ENCODE measurements around the gene ST14. TPM values are rescaled to one million over a fixed set of nuclear protein-coding genes. Genes with fewer than 3 reads are reported as not detected.

Gene ST14
- total and polyA plus RNA-seq, 2 donors (not counting 3 experiments of a cell fraction or from before 2014, with no cell fraction given): 0.08 TPM; not detected in 1

DNA sequence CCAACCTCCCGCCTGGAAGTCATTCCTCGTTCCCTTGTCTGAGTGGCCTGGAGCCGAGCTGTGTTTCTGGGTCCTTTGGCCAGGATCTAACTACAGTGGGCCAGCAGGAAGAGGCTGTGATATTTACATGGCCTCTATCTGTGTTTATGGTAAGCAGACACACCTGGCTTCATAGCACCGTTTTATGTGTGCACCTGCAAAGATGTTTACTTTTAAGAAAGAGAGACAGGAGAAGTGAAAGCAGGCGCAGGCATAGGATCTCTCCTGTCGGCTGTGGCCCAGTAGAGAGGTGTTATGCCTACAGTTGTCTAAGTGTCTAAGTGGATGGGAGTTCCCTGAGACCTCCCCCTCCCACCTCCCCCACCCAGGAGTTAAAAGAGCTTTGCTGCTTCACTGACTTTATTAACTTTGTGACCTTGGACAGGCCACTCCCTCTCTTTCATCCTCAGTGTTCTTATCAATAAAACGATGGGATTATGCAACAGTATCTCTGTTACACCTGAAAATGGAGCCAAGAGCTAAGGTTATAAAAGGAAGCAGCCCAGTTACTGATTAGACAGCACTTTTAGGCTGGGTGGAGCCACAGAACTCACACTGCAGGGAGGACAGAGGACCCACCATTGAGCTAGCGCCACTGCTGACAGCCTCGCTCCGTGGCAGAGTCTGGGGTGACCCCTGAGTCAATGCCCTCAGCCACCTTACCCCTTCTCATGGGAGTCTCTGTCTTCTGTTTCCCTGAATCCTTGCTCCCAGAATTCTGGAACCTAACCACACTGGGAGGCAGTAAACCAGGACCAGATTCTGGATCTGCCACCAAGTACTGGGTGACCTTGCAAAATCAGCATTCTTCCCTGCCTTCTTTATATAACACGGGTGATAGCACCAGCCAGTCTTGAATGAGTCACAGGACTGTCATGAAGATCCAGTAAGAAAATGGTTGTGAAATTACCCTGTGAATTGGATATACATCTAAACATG is 22.0 kb downstream of the ST14 start:
- Histone ChIP-seq H3K79me2 (ENCODE audit: control insufficient read depth, insufficient read depth, low read length) (no peaks in the 10 kb centered on the region), H3K9me1 (replicated peaks; ENCODE audit: control insufficient read depth, extremely low read depth, insufficient read depth, low read length) (no peaks in the 10 kb centered on the region), H3K4me3 (replicated peaks in 1 of 3; ENCODE audit: insufficient read depth in 1 of 3, low read depth in 1 of 3, low read length in 3 of 3) (no peak overlapping the region), H3K27ac (ENCODE audit: insufficient read depth, low read depth, low read length) (no peak overlapping the region), H3K9me3 (replicated peaks; ENCODE audit: control insufficient read depth, insufficient read depth, low read length) (no peaks in the 10 kb centered on the region), H3K27me3 (ENCODE audit: control insufficient read depth in 2 of 2, insufficient read depth in 2 of 2, low read length in 2 of 2) (no peaks in the 10 kb centered on the region), H2AFZ (ENCODE audit: low read depth, low read length) (no peak overlapping the region), H3K36me3 (ENCODE audit: control insufficient read depth in 2 of 2, extremely low read depth in 1 of 2, insufficient read depth in 2 of 2, low read length in 2 of 2) (no peaks in the 10 kb centered on the region), H3K4me1 (ENCODE audit: control insufficient read depth, extremely low read depth, insufficient read depth, low read length) (no peaks in the 10 kb centered on the region), H3K4me2 (ENCODE audit: insufficient read depth, low read length) (no peak overlapping the region), H3K9ac (replicated peaks; ENCODE audit: extremely low read depth, insufficient read depth, low read length) (no peak overlapping the region), H4K20me1 (replicated peaks; ENCODE audit: control insufficient read depth, extremely low read depth, insufficient read depth, low read length) (no peaks in the 10 kb centered on the region)
- no peak for DNase-seq (ENCODE audit: low read depth, low spot score)
- intact Hi-C loops (cut with micrococcal nuclease) (no loop called here), dilution Hi-C loops (cut with MboI; ENCODE audit: extremely low pct_ligation_motif_present, low sequenced_read_pairs) (no loop called here)
- ChIA-PET POLR2A (no interaction called here), CTCF (interaction anchor here (0.9 to 1.5 kb wide), 2 partner anchors 11 to 31 kb away, joined by 3 to 4 read pairs; no protein-coding TSS in a partner anchor)
- FAIRE-seq: no peak
- no TSS peak for BruUV-seq (replicated peaks)
- TF ChIP-seq, protein P1, sequence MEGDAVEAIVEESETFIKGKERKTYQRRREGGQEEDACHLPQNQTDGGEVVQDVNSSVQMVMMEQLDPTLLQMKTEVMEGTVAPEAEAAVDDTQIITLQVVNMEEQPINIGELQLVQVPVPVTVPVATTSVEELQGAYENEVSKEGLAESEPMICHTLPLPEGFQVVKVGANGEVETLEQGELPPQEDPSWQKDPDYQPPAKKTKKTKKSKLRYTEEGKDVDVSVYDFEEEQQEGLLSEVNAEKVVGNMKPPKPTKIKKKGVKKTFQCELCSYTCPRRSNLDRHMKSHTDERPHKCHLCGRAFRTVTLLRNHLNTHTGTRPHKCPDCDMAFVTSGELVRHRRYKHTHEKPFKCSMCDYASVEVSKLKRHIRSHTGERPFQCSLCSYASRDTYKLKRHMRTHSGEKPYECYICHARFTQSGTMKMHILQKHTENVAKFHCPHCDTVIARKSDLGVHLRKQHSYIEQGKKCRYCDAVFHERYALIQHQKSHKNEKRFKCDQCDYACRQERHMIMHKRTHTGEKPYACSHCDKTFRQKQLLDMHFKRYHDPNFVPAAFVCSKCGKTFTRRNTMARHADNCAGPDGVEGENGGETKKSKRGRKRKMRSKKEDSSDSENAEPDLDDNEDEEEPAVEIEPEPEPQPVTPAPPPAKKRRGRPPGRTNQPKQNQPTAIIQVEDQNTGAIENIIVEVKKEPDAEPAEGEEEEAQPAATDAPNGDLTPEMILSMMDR (IDR thresholded peaks at IDR 0.05; ENCODE audit: extremely low read depth in 1 of 2, insufficient read depth in 1 of 2, low read depth in 1 of 2, low read length in 2 of 2): no peak
- TF ChIP-seq POLR2AphosphoS5 (IDR thresholded peaks at IDR 0.05; ENCODE audit: insufficient read depth, low read depth, low read length) (no peak), MYC (IDR thresholded peaks at IDR 0.05; ENCODE audit: low read depth, low read length) (no peak), POLR2A (IDR thresholded peaks at IDR 0.05; ENCODE audit: low read depth, low read length) (no peak), JUN (IDR thresholded peaks at IDR 0.05; ENCODE audit: borderline replicate concordance, insufficient read depth, insufficient read length, low read depth) (no peak), EZH2 (IDR thresholded peaks at IDR 0.05; ENCODE audit: borderline replicate concordance, low read depth, low read length, severe bottlenecking) (no peak), FOS (IDR thresholded peaks at IDR 0.05; ENCODE audit: borderline replicate concordance, insufficient read depth, low read length) (no peak), GATA2 (IDR thresholded peaks at IDR 0.05; ENCODE audit: insufficient read depth, insufficient read length, low read depth, low read length) (no peak)
- TF ChIP-seq, protein P2, sequence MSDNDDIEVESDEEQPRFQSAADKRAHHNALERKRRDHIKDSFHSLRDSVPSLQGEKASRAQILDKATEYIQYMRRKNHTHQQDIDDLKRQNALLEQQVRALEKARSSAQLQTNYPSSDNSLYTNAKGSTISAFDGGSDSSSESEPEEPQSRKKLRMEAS (IDR thresholded peaks at IDR 0.05; ENCODE audit: insufficient read depth, insufficient read length): no peak
